Suprapubic skin (tissue), 4 donors: ENCODE measurements around the gene CD9. TPM values are rescaled to one million over a fixed set of nuclear protein-coding genes. Genes with fewer than 3 reads are reported as not detected.

Experiments
- DNase-seq, 2 donors: peaks; one replicate each; pipeline ENCODE4 v3.0.0-alpha.2; 2019; ENCODE audit warnings: low spot score in 2 of 2
- H3K27ac ChIP-seq: fragments of 200-600 bp; sonication (generic); one replicate; pipeline ENCODE4 v1.5.1; 2019
- H3K27me3 ChIP-seq: fragments of 200-600 bp; sonication (generic); one replicate; pipeline ENCODE4 v1.5.1; 2019
- H3K36me3 ChIP-seq: fragments of 200-600 bp; sonication (generic); one replicate; pipeline ENCODE4 v1.5.1; 2019
- H3K4me1 ChIP-seq: fragments of 200-600 bp; sonication (generic); one replicate; pipeline ENCODE4 v1.5.1; 2019
- H3K4me3 ChIP-seq: fragments of 200-600 bp; sonication (generic); one replicate; pipeline ENCODE4 v1.5.1; 2019; ENCODE audit warnings: mild to moderate bottlenecking
- H3K9me3 ChIP-seq: fragments of 200-600 bp; sonication (generic); one replicate; pipeline ENCODE4 v1.5.1; 2019
- EP300 ChIP-seq: sonication (generic); formaldehyde crosslinking; IDR thresholded peaks from one replicate; pipeline ENCODE4 v1.6.1; 2017; ENCODE audit warnings: antibody characterized with exemption
- POLR2A ChIP-seq, 2 donors: fragments of 450-650 bp; IDR thresholded peaks; one replicate each; pipeline ENCODE4 v1.6.1; 2017; ENCODE audit warnings: antibody characterized with exemption in 2 of 2, mild to moderate bottlenecking in 2 of 2, moderate library complexity in 2 of 2
- POLR2AphosphoS5 ChIP-seq, 3 donors: sonication (generic); formaldehyde crosslinking; IDR thresholded peaks; one replicate each; pipeline ENCODE4 v1.6.1; 2017; ENCODE audit warnings: antibody characterized with exemption in 3 of 3
- WGBS: methylation state at CpG from one replicate; pipeline ENCODE4 v1.1.5; 2018; 5-methylcytosine and 5-hydroxymethylcytosine counted together
- total RNA-seq, 4 donors: library from RNA; depleted of rRNA; stranded (reverse); fragments of >200 nt; gene quantifications; one replicate each; pipeline ENCODE4 v1.1.0, GENCODE V29; 2016
- TF ChIP-seq, protein P1 (sequence below), 2 donors: fragments of 200-600 bp in 1 of 2; fragments of 450-650 bp in 1 of 2; sonication (generic) in 1 of 2; IDR thresholded peaks; one replicate each; pipeline ENCODE4 v1.5.1; 2016 to 2019; ENCODE audit warnings: antibody characterized with exemption in 2 of 2, mild to moderate bottlenecking in 1 of 2, moderate library complexity in 1 of 2

CD9 gene
- total RNA-seq, 4 donors from 2014 or later = 420 to 548 (median 475) TPM

DNA sequence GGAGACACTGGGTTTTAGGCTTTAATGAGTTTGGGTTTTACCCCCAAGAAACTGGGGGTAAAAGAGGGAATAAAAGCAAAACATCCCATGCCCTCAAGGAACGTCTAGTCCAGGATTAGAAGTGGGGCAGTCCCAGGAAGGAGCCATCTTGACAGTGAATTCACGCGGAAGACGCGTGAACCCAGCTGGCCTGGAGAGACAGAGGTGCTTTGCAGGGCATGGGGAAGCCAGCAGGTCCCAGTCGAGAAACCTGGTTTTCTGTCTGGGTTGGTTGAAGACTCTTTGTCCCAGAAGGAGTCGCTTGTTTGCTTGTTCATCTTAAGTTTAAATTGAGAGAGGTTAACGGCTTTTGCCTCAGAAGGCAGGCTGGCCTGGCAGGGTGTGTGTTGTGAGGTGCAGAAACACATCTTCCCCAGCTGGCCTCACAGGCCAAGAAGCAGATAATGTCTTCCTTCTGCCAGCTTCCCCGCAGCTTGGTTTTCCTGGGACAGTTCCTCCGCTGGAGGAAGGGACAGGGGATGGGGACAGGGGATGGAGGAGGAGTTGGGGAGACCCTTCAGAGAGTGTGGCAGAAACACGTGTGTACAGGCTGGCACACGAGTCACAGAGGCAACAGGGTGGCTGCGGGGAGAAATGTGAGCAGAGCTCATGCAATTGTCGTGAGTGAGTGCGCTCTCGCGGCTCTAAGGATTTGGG, 18.5 kb upstream of the CD9 start:
- Histone ChIP-seq H3K4me1 (peaks cover 51% of the 10 kb centered on the region), H3K9me3 (no peaks in the 10 kb centered on the region), H3K27me3 (no peaks in the 10 kb centered on the region), H3K4me3 (peak overlapping the region; percentile 2), H3K36me3 (no peaks in the 10 kb centered on the region), H3K27ac (peak overlapping the region; percentile 87)
- DNase-seq = no peak
- 34% methylated on average over 17 of the region's 17 CpGs for WGBS
- TF ChIP-seq POLR2A (IDR thresholded peaks at IDR 0.05) (no peak), EP300 (no peak), POLR2AphosphoS5 (IDR thresholded peaks at IDR 0.05) (no peak)
- TF ChIP-seq, protein P1, sequence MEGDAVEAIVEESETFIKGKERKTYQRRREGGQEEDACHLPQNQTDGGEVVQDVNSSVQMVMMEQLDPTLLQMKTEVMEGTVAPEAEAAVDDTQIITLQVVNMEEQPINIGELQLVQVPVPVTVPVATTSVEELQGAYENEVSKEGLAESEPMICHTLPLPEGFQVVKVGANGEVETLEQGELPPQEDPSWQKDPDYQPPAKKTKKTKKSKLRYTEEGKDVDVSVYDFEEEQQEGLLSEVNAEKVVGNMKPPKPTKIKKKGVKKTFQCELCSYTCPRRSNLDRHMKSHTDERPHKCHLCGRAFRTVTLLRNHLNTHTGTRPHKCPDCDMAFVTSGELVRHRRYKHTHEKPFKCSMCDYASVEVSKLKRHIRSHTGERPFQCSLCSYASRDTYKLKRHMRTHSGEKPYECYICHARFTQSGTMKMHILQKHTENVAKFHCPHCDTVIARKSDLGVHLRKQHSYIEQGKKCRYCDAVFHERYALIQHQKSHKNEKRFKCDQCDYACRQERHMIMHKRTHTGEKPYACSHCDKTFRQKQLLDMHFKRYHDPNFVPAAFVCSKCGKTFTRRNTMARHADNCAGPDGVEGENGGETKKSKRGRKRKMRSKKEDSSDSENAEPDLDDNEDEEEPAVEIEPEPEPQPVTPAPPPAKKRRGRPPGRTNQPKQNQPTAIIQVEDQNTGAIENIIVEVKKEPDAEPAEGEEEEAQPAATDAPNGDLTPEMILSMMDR (IDR thresholded peaks at IDR 0.05) = no peak

DNA sequence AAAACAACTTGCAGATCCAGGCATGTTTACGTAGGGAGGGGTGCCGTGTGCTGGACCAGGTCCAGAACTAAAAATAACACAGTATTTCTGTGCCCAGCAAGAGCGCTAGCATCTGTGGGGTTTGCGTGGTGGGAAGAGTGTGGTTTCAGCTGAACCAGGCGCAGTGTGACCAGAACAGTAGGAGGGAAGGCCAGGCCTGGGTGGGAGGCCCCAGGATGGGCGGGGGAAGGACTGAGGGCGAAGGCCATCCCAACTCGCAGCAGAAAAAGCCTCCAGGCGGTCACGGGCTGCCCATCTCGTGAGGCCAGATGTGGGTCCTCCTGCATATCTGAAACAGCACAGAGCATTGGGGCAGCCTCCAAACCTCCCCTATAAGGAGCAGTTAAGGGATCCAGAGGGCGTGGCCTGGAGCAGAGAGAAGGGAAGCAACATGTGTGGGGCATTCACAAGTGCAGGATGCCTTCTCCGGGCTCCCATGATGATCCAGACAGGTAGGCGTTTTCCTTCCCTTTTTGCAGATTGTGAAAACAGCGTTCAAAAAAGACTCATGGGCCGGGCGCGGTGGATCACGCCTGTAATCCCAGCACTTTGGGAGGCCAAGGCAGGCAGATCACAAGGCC, 17.8 kb upstream of the CD9 start:
- peak overlapping the region; percentile 2 for H3K4me3 ChIP-seq
- H3K27me3 ChIP-seq = no peaks in the 10 kb centered on the region
- H3K36me3 ChIP-seq = no peaks in the 10 kb centered on the region
- H3K27ac ChIP-seq = peak overlapping the region; percentile 87
- 31% methylated on average over 19 of the region's 19 CpGs for WGBS
- DNase-seq = peak in 1 of 2 donors; percentile 83
- H3K9me3 ChIP-seq = no peaks in the 10 kb centered on the region
- TF ChIP-seq POLR2A (IDR thresholded peaks at IDR 0.05) (no peak), EP300 (no peak), POLR2AphosphoS5 (IDR thresholded peaks at IDR 0.05) (peak in 2 of 3 donors; percentile 8 to 53)
- TF ChIP-seq, protein P1 (IDR thresholded peaks at IDR 0.05) = no peak
- peaks cover 57% of the 10 kb centered on the region for H3K4me1 ChIP-seq

DNA sequence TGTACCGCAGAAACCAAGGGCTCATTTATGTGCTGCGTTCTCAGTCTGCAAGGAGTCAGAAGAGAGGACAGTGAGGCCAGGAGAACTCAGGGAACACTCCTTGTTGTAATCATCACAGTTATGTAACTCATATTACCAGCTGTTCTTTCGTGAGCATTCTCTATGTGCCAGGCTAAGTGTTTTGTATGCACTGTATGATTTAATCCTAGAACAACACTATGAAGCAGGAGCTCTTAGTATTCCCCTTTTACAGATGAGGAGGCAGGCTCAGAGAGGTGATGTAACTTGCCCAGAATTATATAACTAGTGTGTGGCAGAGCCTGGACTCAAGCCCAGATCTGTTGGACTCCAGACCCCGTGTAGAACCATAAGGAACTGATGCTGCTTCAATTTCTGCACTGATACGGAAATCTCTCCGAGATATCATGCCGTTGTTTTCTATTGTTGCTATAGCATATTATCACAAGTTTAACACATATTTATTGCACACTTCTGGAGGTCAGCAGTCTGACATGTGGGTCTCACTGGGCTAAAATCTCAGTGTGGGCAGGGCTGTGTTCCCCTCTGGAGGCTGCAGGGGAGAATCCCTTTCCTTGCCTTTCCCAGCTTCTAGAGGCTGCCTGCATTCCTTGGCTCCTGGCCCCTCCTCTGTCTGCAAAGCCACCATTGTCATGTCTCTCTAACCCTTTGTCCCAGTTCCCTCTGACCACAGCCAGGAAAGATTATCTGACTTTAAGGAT, 16.3 kb upstream of the CD9 start:
- Histone ChIP-seq H3K27ac (peak overlapping the region; percentile 87), H3K4me1 (peaks cover 65% of the 10 kb centered on the region), H3K9me3 (no peaks in the 10 kb centered on the region), H3K4me3 (no peak overlapping the region), H3K36me3 (no peaks in the 10 kb centered on the region), H3K27me3 (no peaks in the 10 kb centered on the region)
- DNase-seq = no peak
- peak in 1 of 3 donors; percentile 14 for TF ChIP-seq POLR2AphosphoS5 (IDR thresholded peaks at IDR 0.05)
- no peak for TF ChIP-seq EP300
- WGBS = 35% methylated on average over 7 of the region's 7 CpGs

DNA sequence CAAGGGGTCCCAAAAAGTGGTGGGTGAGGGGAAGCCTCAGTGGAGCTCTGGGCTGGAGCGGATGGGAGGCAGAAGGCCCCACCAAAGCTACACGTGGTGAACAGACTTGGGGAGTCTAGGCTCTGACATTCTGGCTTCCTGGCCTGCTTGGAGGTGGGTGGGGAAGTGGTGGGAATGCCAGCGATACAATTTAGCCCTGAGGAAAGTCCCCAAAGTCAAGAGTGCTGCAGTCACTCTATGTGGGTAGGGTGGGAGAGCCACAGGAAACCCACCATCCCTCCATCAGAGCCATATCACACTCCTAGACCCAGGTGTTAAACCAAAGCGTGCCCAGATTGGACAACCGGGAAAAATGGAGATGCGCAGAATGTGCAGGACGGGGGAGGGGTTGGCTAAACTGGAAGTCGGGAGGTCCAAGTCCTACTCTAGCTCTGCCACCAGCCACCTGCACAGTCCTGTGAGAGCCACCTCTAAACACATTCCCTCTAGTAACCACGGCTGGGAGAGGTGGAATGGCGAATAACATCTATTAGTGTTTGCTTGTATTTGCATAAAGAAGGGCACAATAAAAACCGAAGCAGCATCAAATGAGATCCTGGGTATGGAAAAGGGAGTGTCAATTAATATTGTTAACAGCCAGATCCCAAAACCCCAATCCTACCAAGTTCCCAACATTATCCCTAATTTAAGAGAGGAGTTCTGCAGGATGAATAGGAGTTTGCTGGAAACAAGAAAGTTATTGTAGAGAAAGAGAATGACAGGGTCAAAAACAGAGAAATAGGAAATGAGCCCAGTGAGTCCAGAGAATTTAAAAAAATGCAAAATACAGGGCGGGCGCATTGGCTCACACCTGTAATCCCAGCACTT, 14.0 kb upstream of the CD9 start:
- Histone ChIP-seq H3K27ac (no peak overlapping the region), H3K36me3 (no peaks in the 10 kb centered on the region), H3K4me3 (no peak overlapping the region), H3K4me1 (peaks cover 56% of the 10 kb centered on the region), H3K9me3 (no peaks in the 10 kb centered on the region), H3K27me3 (no peaks in the 10 kb centered on the region)
- no peak for TF ChIP-seq POLR2A (IDR thresholded peaks at IDR 0.05)
- no peak for TF ChIP-seq EP300
- TF ChIP-seq POLR2AphosphoS5 (IDR thresholded peaks at IDR 0.05) = no peak
- TF ChIP-seq, protein P1 (IDR thresholded peaks at IDR 0.05) = no peak
- DNase-seq = no peak
- WGBS = 83% methylated on average over 13 of the region's 13 CpGs

DNA sequence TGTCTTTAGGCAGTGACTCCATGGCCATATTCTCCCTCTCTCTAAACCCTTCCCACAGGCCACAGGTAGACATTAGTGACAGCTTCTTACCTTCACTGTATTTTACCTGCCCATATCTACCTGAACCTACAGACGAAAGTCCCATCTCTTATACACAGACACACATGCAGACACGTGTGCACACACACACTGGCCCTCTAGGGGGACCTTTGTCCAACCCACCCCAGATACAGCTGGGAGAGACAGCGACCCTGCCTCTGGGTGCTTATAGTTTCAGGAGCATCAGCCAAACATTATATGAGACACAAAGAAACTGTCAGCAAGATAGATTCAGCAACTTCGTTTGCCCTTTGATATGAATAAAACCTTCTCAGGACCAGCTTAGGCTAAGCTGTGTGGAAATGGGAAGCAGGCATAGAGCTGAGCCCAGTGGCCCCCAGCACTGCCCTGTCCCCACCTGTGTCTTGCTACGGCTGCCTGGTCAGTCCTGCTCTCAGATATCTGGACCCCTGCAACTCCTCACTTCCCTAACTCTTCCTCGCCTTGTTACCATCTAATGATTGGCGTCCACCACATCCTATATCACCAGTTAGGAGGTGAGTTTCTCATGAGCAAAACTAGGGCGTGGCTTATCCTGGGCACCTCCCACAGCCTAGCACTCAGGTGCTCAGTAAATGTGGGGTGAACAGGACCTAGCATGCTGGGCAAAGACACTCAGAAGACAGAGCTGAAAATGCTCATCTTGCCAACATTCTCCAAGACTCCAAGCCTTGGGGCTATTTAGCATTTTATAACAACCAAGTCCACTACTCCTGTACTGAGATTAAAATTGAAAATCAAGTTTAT, 12.0 kb upstream of the CD9 start:
- Histone ChIP-seq H3K27ac (no peak overlapping the region), H3K4me1 (peaks cover 40% of the 10 kb centered on the region), H3K9me3 (no peaks in the 10 kb centered on the region), H3K4me3 (no peak overlapping the region), H3K27me3 (no peaks in the 10 kb centered on the region), H3K36me3 (no peaks in the 10 kb centered on the region)
- TF ChIP-seq, protein P1 (IDR thresholded peaks at IDR 0.05) = no peak
- TF ChIP-seq EP300 (no peak), POLR2AphosphoS5 (IDR thresholded peaks at IDR 0.05) (no peak), POLR2A (IDR thresholded peaks at IDR 0.05) (no peak)
- no peak for DNase-seq
- WGBS = 69% methylated on average over 8 of the region's 8 CpGs
